Fibroblast of lung (primary cell): ENCODE results near the gene ERGIC1. TPM values are rescaled to one million over a fixed set of nuclear protein-coding genes. Genes with fewer than 3 reads are reported as not detected.
A peak's percentile ranks its signal among the peaks of the same experiment; 100 is the strongest.

ENCODE experiments used
- DNase-seq, 2 donors: peaks; one replicate each; pipeline versions ENCODE4 v3.0.0 to v3.0.0-alpha.2; 2010; ENCODE audit warnings: low read depth in 2 of 2
- H2AFZ ChIP-seq: 2 replicates; pipeline ENCODE4 v1.5.1; 2012; ENCODE audit warnings: low read length, control low read depth, inconsistent platforms
- H3K27ac ChIP-seq: 2 replicates; pipeline ENCODE4 v1.5.1; 2011; ENCODE audit warnings: low read length, control low read depth; ENCODE audit not compliant: insufficient read depth
- H3K27me3 ChIP-seq: 2 replicates; pipeline ENCODE4 v1.5.1; 2011; ENCODE audit warnings: mild to moderate bottlenecking, low read length; ENCODE audit not compliant: control insufficient read depth, insufficient read depth
- H3K36me3 ChIP-seq: 2 replicates; pipeline ENCODE4 v1.5.1; 2011; ENCODE audit warnings: low read length; ENCODE audit not compliant: control insufficient read depth, insufficient read depth
- H3K4me1 ChIP-seq: 2 replicates; pipeline ENCODE4 v1.5.1; 2011; ENCODE audit warnings: low read length; ENCODE audit not compliant: control insufficient read depth, insufficient read depth; ENCODE audit errors: extremely low read depth
- H3K4me2 ChIP-seq: 2 replicates; pipeline ENCODE4 v1.5.1; 2011; ENCODE audit warnings: low read length, control low read depth; ENCODE audit not compliant: insufficient read depth; ENCODE audit errors: extremely low read depth
- H3K4me3 ChIP-seq, 4 experiments: fragments of 200-600 bp in 1 of 4; sonication (generic) in 1 of 4; replicated peaks in 1 of 4; 2 replicates each; pipeline ENCODE4 v1.5.1; 2011 to 2016; ENCODE audit warnings: low read length in 4 of 4, low read depth in 3 of 4, mild to moderate bottlenecking in 3 of 4, control low read depth in 2 of 4, inconsistent platforms in 1 of 4, mixed read lengths in 1 of 4; ENCODE audit not compliant: insufficient read depth in 1 of 4; ENCODE audit errors: control extremely low read depth in 1 of 4
- H3K79me2 ChIP-seq: 2 replicates; pipeline ENCODE4 v1.5.1; 2012; ENCODE audit warnings: mild to moderate bottlenecking, low read length, inconsistent platforms; ENCODE audit not compliant: control insufficient read depth, insufficient read depth
- H3K9ac ChIP-seq: 2 replicates; pipeline ENCODE4 v1.5.1; 2011; ENCODE audit warnings: mild to moderate bottlenecking, low read length, control low read depth; ENCODE audit not compliant: insufficient read depth
- H3K9me3 ChIP-seq: 2 replicates; pipeline ENCODE4 v1.5.1; 2012; ENCODE audit warnings: low read depth, low read length; ENCODE audit not compliant: control insufficient read depth, insufficient read depth
- H4K20me1 ChIP-seq: 2 replicates; pipeline ENCODE4 v1.5.1; 2011; ENCODE audit warnings: low read length; ENCODE audit not compliant: control insufficient read depth, insufficient read depth; ENCODE audit errors: extremely low read depth
- CTCF ChIP-seq, 2 donors: IDR thresholded peaks in 1 of 2; conservative IDR thresholded peaks in 1 of 2; 1 replicate in 1 of 2; 2 replicates in 1 of 2; pipeline ENCODE4 v1.5.1; 2011 to 2012; ENCODE audit warnings: low read length in 2 of 2, control low read depth in 1 of 2, inconsistent platforms in 1 of 2, low read depth in 1 of 2, mild to moderate bottlenecking in 1 of 2
- EZH2 ChIP-seq: IDR thresholded peaks from 2 replicates; pipeline ENCODE4 v1.5.1; 2012; ENCODE audit warnings: low read length, control low read depth, mild to moderate bottlenecking; ENCODE audit errors: missing control alignments
- polyA plus RNA-seq, 2 donors: library from polyadenylated mRNA; depleted of rRNA in 1 of 2; stranded (reverse) in 1 of 2; unstranded in 1 of 2; fragments of >200 nt; gene quantifications; 2 replicates each; pipeline ENCODE4 v1.2.1, GENCODE V29; 2011 to 2012; ENCODE audit warnings: missing spikeins in 1 of 2
- total RNA-seq: library from RNA; depleted of rRNA; stranded (reverse); fragments of >200 nt; gene quantifications from 2 replicates; pipeline ENCODE4 v1.2.1, GENCODE V29; 2014

ERGIC1 gene
- total and polyA plus RNA-seq, 2 donors (not counting 1 experiment from before 2014, with no cell fraction given): 113 to 171 TPM

DNA sequence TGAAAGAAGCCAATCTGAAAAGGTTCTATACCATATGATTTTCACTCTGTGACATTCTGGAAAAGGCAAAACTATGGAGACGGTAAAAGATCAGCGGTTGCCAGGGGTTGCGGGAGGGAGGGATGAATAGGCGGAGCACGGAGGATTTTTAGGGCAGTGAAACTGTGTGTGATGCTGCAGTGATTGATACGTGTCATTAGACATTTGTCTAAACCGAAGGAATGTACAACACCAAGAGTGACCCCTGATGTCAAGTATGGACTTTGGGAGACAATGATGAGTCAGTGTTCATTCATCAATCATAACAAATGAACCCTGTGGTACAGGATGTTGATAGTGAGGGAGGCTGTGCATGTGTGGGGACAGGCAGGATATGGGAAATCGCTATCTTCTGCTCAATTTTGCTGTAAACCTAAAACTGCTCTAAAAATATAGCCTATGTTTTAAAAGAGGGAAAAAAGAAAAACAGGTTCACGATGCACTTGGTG lies 34.4 kb downstream of the ERGIC1 start:
- Histone ChIP-seq H2AFZ (no peak overlapping the region), H4K20me1 (no peaks in the 10 kb centered on the region), H3K9ac (peak overlapping the region; percentile 66), H3K27me3 (no peaks in the 10 kb centered on the region), H3K79me2 (peaks cover 40% of the 10 kb centered on the region), H3K4me3 (peak overlapping the region in 1 of 4 experiments; percentile 7), H3K36me3 (no peaks in the 10 kb centered on the region), H3K9me3 (no peaks in the 10 kb centered on the region), H3K4me1 (peaks cover 60% of the 10 kb centered on the region), H3K4me2 (peak overlapping the region; percentile 78), H3K27ac (peak overlapping the region; percentile 94)
- peak; percentile 77 to 78 for DNase-seq
- no peak for TF ChIP-seq CTCF (conservative IDR thresholded peaks at IDR 0.05 in 1 of 2, IDR thresholded peaks at IDR 0.05 in 1 of 2; ENCODE audit: low read depth in 1 of 2, low read length in 2 of 2)
- TF ChIP-seq EZH2: no peak

DNA sequence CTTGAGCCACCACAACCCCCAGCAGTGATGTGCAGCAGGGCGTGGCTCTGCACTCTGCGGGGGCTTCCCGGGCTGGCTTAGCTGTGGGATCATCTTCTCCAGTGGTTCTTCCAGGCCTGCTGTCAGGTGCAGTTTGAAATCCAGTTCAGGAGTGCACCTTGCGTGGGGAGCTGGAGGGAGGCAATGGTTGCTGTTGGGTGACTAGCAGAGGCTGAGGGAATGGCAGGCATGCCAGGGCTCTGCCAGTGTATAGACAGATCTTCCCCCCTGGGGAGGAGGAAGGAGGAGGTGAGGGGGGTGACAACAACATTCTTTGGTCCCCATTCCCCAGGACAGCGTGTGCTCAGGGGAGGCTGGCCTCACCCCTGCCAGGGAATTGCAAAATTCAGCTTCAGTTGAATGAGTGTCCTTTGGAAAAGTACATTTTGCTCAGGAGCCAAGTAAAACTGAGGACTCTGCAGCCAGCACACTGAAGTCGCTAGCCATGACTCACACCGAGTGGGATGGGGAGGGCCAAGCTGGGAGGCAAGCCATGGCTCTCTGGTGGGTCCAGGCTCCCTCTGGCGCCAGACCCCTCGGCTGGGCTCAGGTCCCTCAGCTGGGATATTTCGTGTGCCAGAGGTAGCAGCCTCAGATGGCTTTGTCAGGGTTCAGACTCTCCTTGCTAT lies 35.0 kb downstream of the ERGIC1 start:
- DNase-seq: peak; percentile 94 to 96
- H3K79me2 ChIP-seq: peaks cover 42% of the 10 kb centered on the region
- TF ChIP-seq EZH2 (no peak), CTCF (conservative IDR thresholded peaks at IDR 0.05 in 1 of 2, IDR thresholded peaks at IDR 0.05 in 1 of 2; ENCODE audit: low read depth in 1 of 2, low read length in 2 of 2) (peak; percentile 41 to 53)

GRCh38 chr5:172869691-172870090 lies 35.6 kb downstream of the ERGIC1 start:
- Histone ChIP-seq H3K79me2 (peaks cover 45% of the 10 kb centered on the region), H4K20me1 (no peaks in the 10 kb centered on the region), H3K27me3 (no peaks in the 10 kb centered on the region), H3K9ac (peak overlapping the region; percentile 58), H2AFZ (no peak overlapping the region), H3K4me3 (no peak overlapping the region), H3K9me3 (no peaks in the 10 kb centered on the region), H3K4me1 (peaks cover 60% of the 10 kb centered on the region), H3K4me2 (peak overlapping the region; percentile 7), H3K27ac (peak overlapping the region; percentile 94), H3K36me3 (no peaks in the 10 kb centered on the region)
- no peak for TF ChIP-seq CTCF (conservative IDR thresholded peaks at IDR 0.05 in 1 of 2, IDR thresholded peaks at IDR 0.05 in 1 of 2; ENCODE audit: low read depth in 1 of 2, low read length in 2 of 2)
- no peak for TF ChIP-seq EZH2
- DNase-seq: peak; percentile 26 to 44

More for the DNA sequence above, 35.0 kb downstream of the ERGIC1 start:
- Histone ChIP-seq H3K4me2 (peak overlapping the region; percentile 78), H2AFZ (no peak overlapping the region), H3K9ac (peak overlapping the region; percentile 66), H3K4me3 (no peak overlapping the region), H3K4me1 (peaks cover 60% of the 10 kb centered on the region), H3K36me3 (no peaks in the 10 kb centered on the region), H4K20me1 (no peaks in the 10 kb centered on the region), H3K27me3 (no peaks in the 10 kb centered on the region), H3K27ac (peak overlapping the region; percentile 94), H3K9me3 (no peaks in the 10 kb centered on the region)
